ENCODE data around the gene RRAD.
"Not testable (repeated sequence)": the region's sequence is repeated elsewhere in the genome, so short reads cannot be mapped to it uniquely, and the experiment has no call there.

The RRAD gene

DNA sequence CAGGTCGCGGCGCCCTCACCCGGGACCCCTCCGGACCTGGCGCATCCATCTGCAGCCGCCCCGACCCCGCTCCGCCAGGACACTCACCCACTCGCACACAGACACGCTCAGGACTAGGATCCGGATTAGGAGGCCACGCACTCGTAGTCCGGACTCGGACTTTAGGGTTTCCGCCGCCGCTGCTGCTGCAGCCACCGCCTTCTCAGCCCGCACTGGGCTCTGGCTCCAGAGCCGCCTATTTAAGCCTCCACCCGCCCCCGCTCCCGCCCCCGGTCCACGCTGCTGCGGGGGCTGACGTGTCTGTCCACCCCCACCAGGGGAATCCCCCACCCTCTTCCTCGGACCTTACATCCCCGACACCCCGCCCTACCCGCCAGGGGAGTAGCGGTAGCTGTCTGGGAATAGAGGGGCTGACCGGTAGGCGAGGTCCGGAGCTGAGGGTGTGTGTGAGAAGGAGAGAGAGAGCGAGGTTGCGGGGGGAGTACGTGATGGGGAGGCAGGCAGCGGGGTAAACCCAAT lies at the start of gene RRAD:
Gene RRAD (minus strand): TSS at position 214 of the 519 bp plus-strand sequence. CDS start 356 bp downstream, outside the sequence.
- no peak for DNase-seq (ENCODE audit: low read depth)

GRCh38 chr16:66974932-66975246 lies 49.6 kb upstream of the RRAD start:
- DNase-seq (ENCODE audit: low read depth): peak; percentile 15

GRCh38 chr16:66974156-66974931 lies 49.0 kb upstream of the RRAD start:
- DNase-seq (ENCODE audit: low read depth): not testable (repeated sequence)

GRCh38 chr16:66973716-66974115 lies 48.4 kb upstream of the RRAD start:
- DNase-seq (ENCODE audit: low read depth): no peak

GRCh38 chr16:66972983-66973382 lies 47.6 kb upstream of the RRAD start:
- DNase-seq (ENCODE audit: low read depth): no peak

GRCh38 chr16:66970775-66971720 lies 45.7 kb upstream of the RRAD start:
- no peak for DNase-seq (ENCODE audit: low read depth)

- DNase-seq (ENCODE audit: low read depth): no peak
Observed at GRCh38 chr16:66968847-66969246, 43.5 kb upstream of the RRAD start.

GRCh38 chr16:66964049-66964448 lies 38.7 kb upstream of the RRAD start:
- DNase-seq (ENCODE audit: low read depth): no peak

- DNase-seq (ENCODE audit: low read depth): no peak
Observed at GRCh38 chr16:66961914-66962313, 36.6 kb upstream of the RRAD start.

DNA sequence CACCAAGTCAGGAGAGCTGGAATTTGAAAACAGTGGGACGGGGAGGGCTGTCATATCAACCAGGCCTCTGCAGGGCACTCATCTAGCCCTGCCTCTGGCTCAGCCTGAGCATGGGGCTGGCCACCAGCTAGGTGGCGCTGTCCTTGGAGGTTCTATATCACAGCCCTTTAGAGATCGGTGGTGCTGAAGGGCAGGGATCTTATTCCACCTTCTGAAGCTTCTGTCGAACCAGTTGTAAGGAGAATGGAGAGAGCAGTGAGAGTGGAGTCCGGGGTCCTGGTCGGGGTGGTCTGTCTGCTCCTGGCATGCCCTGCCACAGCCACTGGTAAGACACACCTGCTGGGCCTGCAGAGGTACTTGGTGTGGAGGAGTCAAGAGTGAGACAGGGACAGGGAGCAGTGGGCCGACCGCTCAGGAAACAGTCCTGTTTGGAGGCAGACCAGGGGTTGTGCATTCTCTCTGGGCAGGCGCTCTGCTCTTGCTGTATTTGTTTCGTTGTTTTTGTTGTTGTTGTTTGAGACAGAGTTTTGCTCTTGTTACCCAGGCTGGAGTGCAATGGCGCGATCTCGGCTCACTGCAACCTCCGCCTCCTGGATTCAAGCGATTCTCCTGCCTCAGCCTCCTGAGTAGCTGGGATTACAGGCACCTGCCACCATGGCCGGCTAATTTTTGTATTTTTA lies 35.9 kb upstream of the RRAD start, which contains the start of gene CES3:
Gene CES3 (plus strand): TSS at position 202 of the 680 bp plus-strand sequence. CDS start 42 bp downstream, at position 244.
- peak; percentile 31 for DNase-seq (ENCODE audit: low read depth)

DNA sequence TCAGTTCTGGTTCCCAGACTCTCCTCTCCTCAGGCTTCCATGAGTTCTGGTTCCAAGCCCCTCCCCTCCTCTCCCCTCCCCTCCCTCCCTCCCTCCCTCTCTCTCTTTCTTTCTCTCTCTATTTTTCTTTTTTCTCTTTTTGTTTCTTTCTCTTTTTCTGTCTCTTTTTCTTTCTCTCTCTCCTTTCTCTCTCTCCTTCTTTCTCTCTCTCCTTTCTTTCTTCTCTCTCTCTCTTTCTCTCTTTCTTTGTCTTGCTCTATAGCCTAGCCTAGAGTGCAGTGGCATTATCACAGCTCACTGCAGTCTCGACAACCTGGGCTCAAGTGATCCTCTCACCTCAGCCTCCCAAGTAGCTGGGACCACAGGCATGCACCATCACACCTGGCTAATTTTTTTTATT lies 34.9 kb upstream of the RRAD start:
- no peak for DNase-seq (ENCODE audit: low read depth)

DNA sequence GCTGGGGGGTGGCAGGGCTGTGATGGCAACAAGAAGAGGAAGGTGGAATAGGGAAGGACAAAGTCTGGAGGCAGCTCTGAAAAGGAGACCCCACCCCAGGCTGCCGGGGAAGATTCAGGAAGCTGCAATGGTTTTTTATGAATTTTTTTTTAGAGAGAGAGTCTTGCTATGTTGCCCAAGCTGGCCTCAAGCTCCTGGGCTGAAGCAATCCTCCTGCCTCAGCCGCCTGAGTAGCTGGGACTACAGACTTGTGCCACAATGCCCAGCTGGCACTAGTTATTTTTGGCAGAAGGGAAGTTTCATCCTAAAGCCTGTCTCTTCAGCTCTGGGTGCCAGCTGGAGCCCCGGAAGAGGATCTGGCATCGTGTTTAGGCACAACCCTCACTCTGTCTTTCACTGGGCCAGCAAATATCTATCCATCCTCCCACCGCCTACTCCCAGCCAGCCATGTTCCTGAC lies 34.4 kb upstream of the RRAD start:
- no peak for DNase-seq (ENCODE audit: low read depth)

GRCh38 chr16:66958857-66959703 lies 33.7 kb upstream of the RRAD start:
- DNase-seq (ENCODE audit: low read depth): no peak

DNA sequence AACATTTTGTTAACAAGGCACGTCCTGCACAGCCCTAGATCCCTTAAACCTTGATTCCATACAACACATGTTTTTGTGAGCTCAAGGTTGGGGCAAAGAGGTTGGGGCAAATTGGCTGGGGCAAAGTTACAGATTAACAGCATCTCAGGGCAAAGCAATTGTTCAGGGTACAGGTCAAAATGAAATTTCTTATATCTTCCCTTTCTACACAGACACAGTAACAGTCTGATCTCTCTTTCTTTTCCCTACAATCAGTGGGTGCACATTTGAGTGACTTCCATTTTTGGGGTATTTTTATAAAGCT lies 30.8 kb upstream of the RRAD start:
- not testable (repeated sequence) for DNase-seq (ENCODE audit: low read depth)

GRCh38 chr16:66955363-66956153 lies 30.2 kb upstream of the RRAD start:
- DNase-seq (ENCODE audit: low read depth): not testable (repeated sequence)

DNA sequence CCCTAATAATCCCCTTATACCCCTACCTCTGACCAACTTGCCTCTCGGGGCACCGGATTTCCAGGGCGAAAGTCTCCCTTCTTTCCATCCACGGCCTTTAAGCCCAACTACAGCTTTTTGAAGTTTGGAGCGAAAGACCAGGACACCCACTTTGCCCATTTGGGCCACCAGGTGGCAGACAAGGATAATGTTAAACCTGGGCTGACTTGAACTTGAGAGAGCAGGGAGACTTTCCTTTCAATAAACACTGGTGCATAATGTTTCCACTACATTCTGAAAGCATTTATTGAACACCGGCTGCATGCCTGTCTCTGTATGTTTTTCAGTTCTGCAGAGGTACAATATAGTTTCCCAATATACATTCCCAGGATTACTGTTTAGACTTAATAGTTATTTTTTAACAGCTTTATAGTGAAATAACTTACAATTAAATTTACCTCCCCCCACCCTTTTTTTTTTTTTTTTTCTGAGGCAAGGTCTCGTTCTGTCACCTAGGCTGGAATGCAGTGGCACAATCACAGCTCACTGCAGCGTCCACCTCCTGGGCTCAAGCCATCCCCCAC lies 28.8 kb upstream of the RRAD start:
- peak; percentile 61 for DNase-seq (ENCODE audit: low read depth)

DNA sequence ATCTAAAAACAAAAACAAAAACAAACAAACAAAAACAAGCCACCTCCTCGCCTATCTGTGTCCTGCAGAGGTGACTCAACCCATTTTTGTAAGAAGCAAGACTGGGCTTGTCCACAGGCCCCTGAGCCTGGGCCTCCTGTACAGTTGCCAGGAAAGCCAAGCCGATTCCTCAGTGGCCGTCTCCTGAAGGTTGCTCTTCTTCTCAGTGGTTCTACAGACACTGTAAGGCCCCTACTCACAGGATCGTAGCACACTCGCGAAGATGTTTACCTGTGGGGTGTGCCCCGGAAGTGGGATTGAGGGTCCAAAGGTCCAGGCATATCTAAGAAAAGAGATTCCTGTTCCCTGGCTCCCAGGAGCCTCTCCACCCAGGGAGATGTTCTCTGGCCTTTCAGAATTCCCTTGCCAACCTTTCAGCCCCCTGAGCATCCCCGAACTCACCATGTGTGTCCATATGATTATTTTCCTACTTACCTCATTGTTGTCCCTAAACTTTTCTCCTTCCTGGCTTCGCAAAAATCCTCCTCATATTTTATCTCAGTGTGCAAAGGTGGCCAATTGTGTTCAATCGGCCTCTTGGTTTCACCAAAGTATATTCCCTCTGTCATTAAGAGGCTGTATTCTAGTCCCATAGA lies 28.2 kb upstream of the RRAD start:
- no peak for DNase-seq (ENCODE audit: low read depth)

GRCh38 chr16:66952430-66953110 lies 27.2 kb upstream of the RRAD start:
- DNase-seq (ENCODE audit: low read depth): no peak
